Fibroblast of mammary gland (primary cell): ENCODE measurements around the gene SND1.

Source experiments
- DNase-seq: peaks from one replicate; pipeline ENCODE4 v3.0.0-alpha.2; 2010; ENCODE audit warnings: low read depth
- H3K4me3 ChIP-seq: 2 replicates; pipeline ENCODE4 v1.5.1; 2011; ENCODE audit warnings: low read depth, mild to moderate bottlenecking, low read length, moderate library complexity; ENCODE audit not compliant: control insufficient read depth
- CTCF ChIP-seq: conservative IDR thresholded peaks from 2 replicates; pipeline ENCODE4 v1.5.1; 2011; ENCODE audit warnings: low read depth, low read length, inconsistent platforms; ENCODE audit not compliant: control insufficient read depth, insufficient read depth

Gene SND1

GRCh38 chr7:127946847-127947246 is 294.9 kb downstream of the SND1 start:
- no peak overlapping the region for H3K4me3 ChIP-seq
- TF ChIP-seq CTCF = no peak
- DNase-seq = peak; percentile 21

GRCh38 chr7:127948312-127948711 is 296.3 kb downstream of the SND1 start:
- no peak for TF ChIP-seq CTCF
- no peak for DNase-seq
- no peak overlapping the region for H3K4me3 ChIP-seq

GRCh38 chr7:127948930-127949329 is 296.9 kb downstream of the SND1 start:
- no peak overlapping the region for H3K4me3 ChIP-seq
- DNase-seq = no peak
- TF ChIP-seq CTCF = no peak

GRCh38 chr7:127949769-127950222 is 297.8 kb downstream of the SND1 start:
- TF ChIP-seq CTCF = no peak
- H3K4me3 ChIP-seq = no peak overlapping the region
- no peak for DNase-seq

GRCh38 chr7:127950233-127950935 is 298.4 kb downstream of the SND1 start:
- H3K4me3 ChIP-seq = no peak overlapping the region
- no peak for DNase-seq
- no peak for TF ChIP-seq CTCF

- TF ChIP-seq CTCF = no peak
- no peak overlapping the region for H3K4me3 ChIP-seq
- no peak for DNase-seq
These were observed 301.7 kb downstream of the SND1 start for GRCh38 chr7:127953423-127954356.
